KOPT-K1 (cell line): ENCODE results near the gene ARHGEF39.
"Not testable (repeated sequence)": the region's sequence is repeated elsewhere in the genome, so short reads cannot be mapped to it uniquely, and the experiment has no call there.

Source experiments
- H3K27ac ChIP-seq: fragments of 200-600 bp; sonication (generic); 2 replicates; pipeline ENCODE4 v1.5.1; 2016; ENCODE audit warnings: antibody characterized with exemption, mild to moderate bottlenecking, low read depth, low read length; ENCODE audit not compliant: poor library complexity, severe bottlenecking
- H3K36me3 ChIP-seq: fragments of 200-600 bp; sonication (generic); 2 replicates; pipeline ENCODE4 v1.5.1; 2017; ENCODE audit warnings: antibody characterized with exemption, mild to moderate bottlenecking, low read length, moderate library complexity; ENCODE audit not compliant: insufficient read depth
- H3K9me3 ChIP-seq: fragments of 200-600 bp; sonication (generic); 2 replicates; pipeline ENCODE4 v1.5.1; 2017; ENCODE audit warnings: antibody characterized with exemption, low read length, mild to moderate bottlenecking; ENCODE audit not compliant: insufficient read depth, poor library complexity, severe bottlenecking

ARHGEF39 gene

GRCh38 chr9:35639225-35639624, 25.8 kb downstream of the ARHGEF39 start:
- H3K27ac ChIP-seq, H3K36me3 ChIP-seq, H3K9me3 ChIP-seq: not testable (repeated sequence)

GRCh38 chr9:35638751-35639150, 26.2 kb downstream of the ARHGEF39 start:
- H3K36me3 ChIP-seq, H3K9me3 ChIP-seq, H3K27ac ChIP-seq: not testable (repeated sequence)

GRCh38 chr9:35637427-35637955, 27.5 kb downstream of the ARHGEF39 start:
- not testable (repeated sequence) for H3K9me3 ChIP-seq, H3K36me3 ChIP-seq, H3K27ac ChIP-seq

GRCh38 chr9:35636877-35637246, 28.1 kb downstream of the ARHGEF39 start:
- not testable (repeated sequence) for H3K9me3 ChIP-seq, H3K27ac ChIP-seq, H3K36me3 ChIP-seq

GRCh38 chr9:35636135-35636876, 28.7 kb downstream of the ARHGEF39 start:
- no peak overlapping the region for H3K27ac ChIP-seq
- H3K9me3 ChIP-seq, result no peaks in the 10 kb centered on the region
- no peaks in the 10 kb centered on the region for H3K36me3 ChIP-seq

GRCh38 chr9:35635730-35636129, 29.3 kb downstream of the ARHGEF39 start:
- H3K9me3 ChIP-seq, result no peaks in the 10 kb centered on the region
- H3K36me3 ChIP-seq, result no peaks in the 10 kb centered on the region
- H3K27ac ChIP-seq, result no peak overlapping the region

GRCh38 chr9:35629597-35629996, 35.4 kb downstream of the ARHGEF39 start:
- Histone ChIP-seq H3K9me3 (no peaks in the 10 kb centered on the region), H3K36me3 (no peaks in the 10 kb centered on the region), H3K27ac (no peak overlapping the region)

- no peaks in the 10 kb centered on the region for H3K36me3 ChIP-seq
- no peak overlapping the region for H3K27ac ChIP-seq
- H3K9me3 ChIP-seq, result no peaks in the 10 kb centered on the region
Observed at GRCh38 chr9:35628389-35628991, 36.5 kb downstream of the ARHGEF39 start.

- H3K36me3 ChIP-seq, result no peaks in the 10 kb centered on the region
- no peaks in the 10 kb centered on the region for H3K9me3 ChIP-seq
- H3K27ac ChIP-seq, result no peak overlapping the region
Observed at GRCh38 chr9:35627575-35627974, 37.4 kb downstream of the ARHGEF39 start.

GRCh38 chr9:35619800-35620158, 45.2 kb downstream of the ARHGEF39 start:
- Histone ChIP-seq H3K9me3 (no peaks in the 10 kb centered on the region), H3K27ac (peak overlapping the region; percentile 66), H3K36me3 (no peaks in the 10 kb centered on the region)

- Histone ChIP-seq H3K36me3 (no peaks in the 10 kb centered on the region), H3K27ac (peak overlapping the region; percentile 66), H3K9me3 (no peaks in the 10 kb centered on the region)
Observed at GRCh38 chr9:35618854-35619799, 45.9 kb downstream of the ARHGEF39 start.

- Histone ChIP-seq H3K9me3 (no peaks in the 10 kb centered on the region), H3K27ac (peak within 1 kb of the TSS; percentile 66), H3K36me3 (no peaks in the 10 kb centered on the region)
Observed at GRCh38 chr9:35618325-35618727, 46.7 kb downstream of the ARHGEF39 start, which contains the start of gene CD72. CD72 (minus strand) TSS chr9:35618413; CDS start chr9:35618303, 110 bp downstream.

- H3K9me3 ChIP-seq, result no peaks in the 10 kb centered on the region
- no peak overlapping the region for H3K27ac ChIP-seq
- H3K36me3 ChIP-seq, result no peaks in the 10 kb centered on the region
Observed at GRCh38 chr9:35617548-35617947, 47.4 kb downstream of the ARHGEF39 start.

GRCh38 chr9:35616681-35617459, 48.1 kb downstream of the ARHGEF39 start:
- no peak overlapping the region for H3K27ac ChIP-seq

More at GRCh38 chr9:35616681-35617459, 48.1 kb downstream of the ARHGEF39 start:
- H3K9me3 ChIP-seq, result no peaks in the 10 kb centered on the region
- H3K36me3 ChIP-seq, result no peaks in the 10 kb centered on the region
